NOMO-1 (cell line): ENCODE data around the gene SLC22A1.
"Not testable (repeated sequence)": the region's sequence is repeated elsewhere in the genome, so short reads cannot be mapped to it uniquely, and the experiment has no call there.

Experiments
- DNase-seq, 2 experiments: peaks; one replicate each; lab custom pipeline; 2025; ENCODE audit not compliant: unreplicated experiment in 2 of 2; lab: John Stamatoyannopoulos, UW

The SLC22A1 gene

GRCh38 chr6:160093061-160093460 is 28.6 kb upstream of the SLC22A1 start:
- no peak for DNase-seq

GRCh38 chr6:160093946-160094345 is 27.7 kb upstream of the SLC22A1 start:
- no peak for DNase-seq

GRCh38 chr6:160095146-160095845 is 26.3 kb upstream of the SLC22A1 start:
- no peak for DNase-seq

- no peak for DNase-seq
Measured at GRCh38 chr6:160101277-160102205, 20.1 kb upstream of the SLC22A1 start.

GRCh38 chr6:160102399-160102798 is 19.2 kb upstream of the SLC22A1 start:
- DNase-seq: no peak

GRCh38 chr6:160102956-160103824 is 18.4 kb upstream of the SLC22A1 start:
- DNase-seq: peak in 1 of 2 experiments; percentile 13

GRCh38 chr6:160103825-160104100 is 17.9 kb upstream of the SLC22A1 start:
- no peak for DNase-seq

GRCh38 chr6:160104821-160105517 is 16.6 kb upstream of the SLC22A1 start:
- DNase-seq: no peak

GRCh38 chr6:160106010-160106409 is 15.6 kb upstream of the SLC22A1 start:
- DNase-seq: no peak

- DNase-seq: no peak
Measured at GRCh38 chr6:160106701-160107100, 14.9 kb upstream of the SLC22A1 start.

- no peak for DNase-seq
Measured at GRCh38 chr6:160108077-160108476, 13.5 kb upstream of the SLC22A1 start.

GRCh38 chr6:160110586-160111123 is 11.0 kb upstream of the SLC22A1 start:
- DNase-seq: no peak

- no peak for DNase-seq
Measured at GRCh38 chr6:160111806-160112205, 9.8 kb upstream of the SLC22A1 start.

- DNase-seq: no peak
Measured at GRCh38 chr6:160112628-160113299, 8.9 kb upstream of the SLC22A1 start.

- DNase-seq: not testable (repeated sequence)
Measured at GRCh38 chr6:160114536-160114935, 7.1 kb upstream of the SLC22A1 start.

GRCh38 chr6:160115421-160115820 is 6.2 kb upstream of the SLC22A1 start:
- DNase-seq: no peak

- DNase-seq: no peak
Measured at GRCh38 chr6:160116411-160116810, 5.2 kb upstream of the SLC22A1 start.

GRCh38 chr6:160117137-160117536 is 4.5 kb upstream of the SLC22A1 start:
- DNase-seq: no peak

- DNase-seq: no peak
Measured at GRCh38 chr6:160118620-160119229, 2.9 kb upstream of the SLC22A1 start.
